Stimulated activated naive B cell treated with anti-CD40 and anti-IgM and Interleukin-4, amounts not matched to agents 10 μg/mL and 1 μg/mL and 100 μg/mL, for 72 hours (primary cell): ENCODE results near the gene GDPGP1.
"Not testable (repeated sequence)": the region's sequence is repeated elsewhere in the genome, so short reads cannot be mapped to it uniquely, and the experiment has no call there.

Experiments
- ATAC-seq, 2 donors: fragments of 150-1000 bp; cut with Tn5 transposase; replicated peaks; 2 replicates each; pipeline ENCODE4 v1.10.0; 2021; ENCODE audit warnings: moderate library complexity in 1 of 2
- DNase-seq: peaks from one replicate; pipeline ENCODE4 v3.0.0; 2021
- H3K27ac Mint-ChIP-seq: one replicate; pipeline ENCODE4 v1.8.0; 2022; ENCODE audit warnings: mild to moderate bottlenecking, mixed read lengths
- H3K27me3 Mint-ChIP-seq, 2 donors: one replicate each; pipeline ENCODE4 v1.8.0; 2022; ENCODE audit warnings: mixed read lengths in 2 of 2
- H3K36me3 Mint-ChIP-seq, 2 donors: one replicate each; pipeline ENCODE4 v1.8.0; 2022; ENCODE audit warnings: mixed read lengths in 2 of 2, mild to moderate bottlenecking in 1 of 2
- H3K4me1 Mint-ChIP-seq, 2 donors: one replicate each; pipeline ENCODE4 v1.8.0; 2022; ENCODE audit warnings: mixed read lengths in 2 of 2, mild to moderate bottlenecking in 1 of 2
- H3K4me3 Mint-ChIP-seq, 2 donors: one replicate each; pipeline ENCODE4 v1.8.0; 2022; ENCODE audit warnings: mild to moderate bottlenecking in 2 of 2, mixed read lengths in 2 of 2, moderate library complexity in 1 of 2
- H3K9me3 Mint-ChIP-seq, 2 donors: one replicate each; pipeline ENCODE4 v1.8.0; 2022; ENCODE audit warnings: mixed read lengths in 2 of 2, mild to moderate bottlenecking in 1 of 2

GDPGP1 gene

DNA sequence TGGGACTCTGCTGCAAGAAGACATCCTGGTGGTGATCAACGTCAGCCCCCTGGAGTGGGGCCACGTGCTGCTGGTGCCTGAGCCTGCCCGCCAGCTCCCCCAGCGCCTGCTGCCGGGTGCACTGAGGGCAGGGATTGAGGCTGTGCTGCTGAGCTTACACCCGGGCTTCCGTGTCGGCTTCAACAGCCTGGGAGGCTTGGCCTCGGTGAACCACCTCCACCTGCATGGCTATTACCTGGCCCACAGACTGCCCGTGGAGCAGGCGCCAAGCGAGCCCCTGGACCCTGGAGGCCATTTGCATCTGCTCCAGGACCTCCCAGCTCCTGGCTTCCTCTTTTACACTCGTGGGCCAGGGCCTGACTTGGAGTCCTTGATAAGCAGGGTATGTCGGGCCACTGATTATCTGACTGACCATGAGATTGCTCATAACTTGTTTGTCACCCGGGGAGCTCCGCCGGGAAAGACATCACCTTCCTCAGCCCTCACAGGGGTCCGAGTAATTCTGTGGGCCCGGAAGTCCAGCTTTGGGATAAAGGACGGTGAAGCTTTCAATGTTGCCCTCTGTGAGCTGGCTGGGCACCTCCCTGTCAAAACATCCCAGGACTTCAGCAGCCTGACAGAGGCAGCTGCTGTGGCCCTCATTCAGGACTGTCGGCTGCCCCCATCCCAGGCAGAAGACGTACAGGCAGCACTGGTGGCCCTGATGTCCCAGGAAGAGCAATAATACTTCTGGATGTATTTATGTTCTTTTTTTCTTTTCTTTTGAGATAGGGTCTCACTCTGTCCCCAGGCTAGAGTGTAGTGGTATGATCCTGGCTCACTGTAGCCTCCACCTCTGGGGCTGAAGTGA, 7.6 kb downstream of the GDPGP1 start:
- Mint-ChIP-seq H3K36me3 (peaks cover 24% of the 10 kb centered on the region in 2 donors), H3K9me3 (no peaks in the 10 kb centered on the region), H3K27ac (peak overlapping the region; percentile 51), H3K4me3 (no peak overlapping the region), H3K4me1 (peaks cover 5 to 6% of the 10 kb centered on the region in 2 donors), H3K27me3 (no peaks in the 10 kb centered on the region)
- DNase-seq (no peak), ATAC-seq (no peak)

DNA sequence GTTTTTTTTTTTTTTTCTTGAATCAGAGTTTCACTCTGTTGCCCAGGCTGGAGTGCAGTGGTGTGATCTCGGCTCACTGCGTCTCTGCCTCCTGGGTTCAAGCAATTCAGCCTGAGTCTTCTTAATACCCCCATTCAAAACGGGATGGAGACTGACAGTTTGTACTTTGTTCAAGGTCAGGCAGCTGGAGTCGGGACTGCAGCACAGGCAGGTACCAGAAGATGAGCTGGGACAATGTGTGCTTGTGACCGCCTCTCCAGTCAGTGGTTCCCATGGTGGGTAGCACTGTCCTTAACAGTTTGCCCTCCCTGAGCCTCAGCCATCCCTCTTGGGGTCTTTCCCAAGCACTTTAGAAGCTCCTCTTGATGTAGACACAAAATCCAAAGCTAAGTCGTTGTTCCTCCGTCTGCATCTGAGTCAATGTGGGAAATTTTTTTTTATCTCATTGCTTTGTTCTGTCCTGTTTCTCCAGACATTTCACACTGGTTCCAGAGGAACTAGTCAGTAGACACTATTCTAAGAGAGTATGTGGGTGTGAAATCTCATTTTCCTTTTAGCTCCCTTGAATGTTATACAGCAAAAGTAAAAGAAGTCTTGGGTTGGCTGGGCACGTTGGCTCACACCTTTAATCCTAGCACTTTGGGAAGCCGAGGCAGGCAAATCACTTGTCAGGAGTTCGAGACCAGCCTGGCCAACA, 10.1 kb downstream of the GDPGP1 start:
- no peak overlapping the region for H3K27ac Mint-ChIP-seq
- no peaks in the 10 kb centered on the region for H3K9me3 Mint-ChIP-seq
- ATAC-seq (no peak), DNase-seq (no peak)
- H3K4me3 Mint-ChIP-seq: no peak overlapping the region
- H3K4me1 Mint-ChIP-seq: peaks cover 5 to 7% of the 10 kb centered on the region in 2 donors
- peaks cover 13 to 15% of the 10 kb centered on the region in 2 donors for H3K36me3 Mint-ChIP-seq
- H3K27me3 Mint-ChIP-seq: no peaks in the 10 kb centered on the region

DNA sequence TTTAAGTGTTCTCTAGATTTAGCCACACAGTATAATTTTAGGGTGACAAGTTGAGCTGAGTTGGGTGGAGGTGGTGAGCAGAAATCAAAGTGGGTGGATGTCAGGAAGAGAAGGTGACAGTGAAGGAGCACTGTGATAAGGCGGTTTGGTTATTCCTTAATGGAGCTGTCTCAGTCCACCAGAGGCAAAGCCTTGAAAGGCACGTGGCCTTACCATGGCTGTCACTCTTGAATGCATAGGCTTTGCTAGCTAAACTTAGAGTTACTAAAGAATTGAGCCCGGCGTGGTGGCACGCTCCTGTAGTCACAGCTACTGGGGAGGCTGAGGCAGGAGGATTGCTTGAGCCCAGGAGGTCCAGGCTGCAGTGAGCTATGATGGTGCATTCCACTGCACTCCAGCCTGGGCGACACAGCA, 14.8 kb downstream of the GDPGP1 start:
- peak overlapping the region; percentile 33 for H3K27ac Mint-ChIP-seq
- no peaks in the 10 kb centered on the region for H3K9me3 Mint-ChIP-seq
- DNase-seq: no peak

DNA sequence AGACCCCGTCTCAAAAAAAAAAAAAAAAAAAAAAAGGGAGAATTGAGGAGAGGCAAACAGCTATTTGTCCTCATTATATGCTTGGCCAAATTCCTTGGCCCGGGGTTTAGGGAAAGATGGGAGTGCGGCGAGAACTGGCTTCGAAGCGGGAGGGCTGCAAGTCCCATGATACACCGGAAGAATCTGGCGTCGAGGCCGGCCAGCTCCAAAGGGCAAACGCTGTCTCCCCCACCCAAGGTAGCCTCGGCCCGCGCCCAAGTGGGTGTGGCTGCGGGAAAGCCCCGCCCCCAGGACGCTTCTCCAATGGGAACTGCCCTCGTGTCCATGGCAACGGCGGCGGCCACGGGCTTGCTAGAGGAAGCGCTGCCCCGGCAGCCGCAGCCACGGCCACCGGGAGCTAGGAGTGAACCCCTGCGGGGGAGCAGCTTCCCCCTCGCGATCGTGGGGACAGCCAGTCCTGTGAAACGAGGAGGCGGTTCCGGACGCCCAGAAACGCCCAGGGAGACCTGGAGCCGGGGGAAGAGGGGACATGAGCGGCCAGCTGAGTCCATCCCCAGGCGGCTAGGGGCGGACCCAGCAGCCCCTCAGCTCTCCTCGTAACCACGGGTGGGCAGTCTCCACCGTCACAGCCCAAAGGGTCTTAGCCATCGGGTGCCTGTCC, 15.3 kb downstream of the GDPGP1 start, which contains the start of gene TTLL13:
Gene TTLL13 (plus strand): TSS at position 354 of the 661 bp plus-strand sequence. CDS start 1,075 bp downstream, outside the sequence.
- H3K9me3 Mint-ChIP-seq: no peaks in the 10 kb centered on the region
- H3K4me3 Mint-ChIP-seq: peak within 1 kb of the TSS; percentile 83 to 85
- peak; percentile 58 for DNase-seq
- no peaks in the 10 kb centered on the region for H3K27me3 Mint-ChIP-seq
- H3K4me1 Mint-ChIP-seq: peaks cover 5 to 20% of the 10 kb centered on the region in 2 donors
- ATAC-seq: peak; percentile 89 to 90
- peak within 1 kb of the TSS; percentile 33 for H3K27ac Mint-ChIP-seq
- no peaks in the 10 kb centered on the region for H3K36me3 Mint-ChIP-seq

More for the DNA sequence above, 14.8 kb downstream of the GDPGP1 start:
- peak in 1 of 2 donors; percentile 24 for ATAC-seq
- Mint-ChIP-seq H3K4me1 (peaks cover 5 to 20% of the 10 kb centered on the region in 2 donors), H3K27me3 (no peaks in the 10 kb centered on the region), H3K36me3 (peaks cover 0 to 3% of the 10 kb centered on the region in 2 donors), H3K4me3 (peak overlapping the region; percentile 83 to 85)

DNA sequence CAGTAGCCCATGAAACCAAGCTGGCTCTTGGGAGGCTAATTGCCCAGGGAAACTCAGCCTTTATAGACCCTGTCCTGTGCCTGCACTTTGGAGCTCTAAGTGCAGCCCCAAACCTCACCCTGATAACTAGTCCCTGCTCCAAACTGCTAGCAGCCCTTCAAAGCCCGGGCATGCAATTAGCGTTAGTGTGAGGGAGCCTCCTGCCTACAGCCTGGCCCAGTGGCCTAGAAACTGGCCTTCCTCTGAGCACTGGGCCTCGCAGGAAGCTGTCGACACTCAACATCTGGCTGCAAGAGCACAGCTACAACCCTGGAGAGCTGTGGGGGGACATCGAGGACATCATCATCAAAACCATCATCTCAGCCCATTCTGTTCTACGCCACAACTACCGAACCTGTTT, 23.8 kb downstream of the GDPGP1 start:
- no peaks in the 10 kb centered on the region for H3K4me1 Mint-ChIP-seq
- no peak overlapping the region for H3K4me3 Mint-ChIP-seq
- H3K27ac Mint-ChIP-seq: no peak overlapping the region
- DNase-seq: no peak
- peaks cover 1 to 11% of the 10 kb centered on the region in 2 donors for H3K36me3 Mint-ChIP-seq
- ATAC-seq: no peak
- H3K27me3 Mint-ChIP-seq: no peaks in the 10 kb centered on the region
- no peaks in the 10 kb centered on the region for H3K9me3 Mint-ChIP-seq

DNA sequence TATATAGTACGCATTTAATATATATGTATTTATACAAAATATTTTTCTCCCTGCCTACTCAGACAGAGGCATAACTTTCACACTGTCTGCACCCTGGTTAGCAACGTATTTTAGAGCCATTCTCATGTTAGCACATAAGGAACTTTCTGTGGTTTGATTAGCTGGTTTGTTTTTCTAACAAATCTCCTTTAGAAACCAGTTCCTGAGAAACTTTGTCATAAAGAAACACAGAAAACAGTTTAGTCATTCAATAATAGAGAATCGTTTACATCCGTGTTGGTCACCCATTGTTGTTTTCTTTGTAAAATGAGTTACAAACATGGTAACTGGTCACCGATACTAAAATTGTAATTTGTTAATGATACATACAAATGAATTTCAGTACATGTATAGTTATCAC, 25.5 kb downstream of the GDPGP1 start:
- Mint-ChIP-seq H3K4me1 (peaks cover 8 to 10% of the 10 kb centered on the region in 2 donors), H3K9me3 (no peaks in the 10 kb centered on the region), H3K36me3 (peaks cover 1 to 12% of the 10 kb centered on the region in 2 donors), H3K27ac (no peak overlapping the region), H3K27me3 (no peaks in the 10 kb centered on the region), H3K4me3 (no peak overlapping the region)
- DNase-seq: no peak
- no peak for ATAC-seq

DNA sequence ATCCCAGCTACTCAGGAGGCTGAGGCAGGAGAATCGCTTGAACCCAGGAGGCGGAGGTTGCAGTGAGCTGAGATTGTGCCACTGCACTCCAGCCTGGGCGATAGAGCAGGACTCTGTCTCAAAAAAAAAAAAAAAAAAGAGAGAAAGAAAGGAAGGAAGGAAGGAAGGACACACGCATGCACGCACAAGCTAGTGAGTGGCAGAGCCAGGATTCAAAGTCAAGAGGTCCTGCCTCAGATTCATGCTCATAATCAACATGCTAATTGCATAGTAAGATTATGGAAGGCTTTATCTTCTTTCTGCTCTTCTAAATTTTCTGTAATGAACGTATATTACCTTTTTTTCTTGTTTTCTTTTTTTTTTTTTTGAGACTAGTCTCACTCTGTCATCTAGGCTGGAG, 26.7 kb downstream of the GDPGP1 start:
- H3K36me3 Mint-ChIP-seq, H3K9me3 Mint-ChIP-seq, DNase-seq, H3K27ac Mint-ChIP-seq, H3K27me3 Mint-ChIP-seq, H3K4me3 Mint-ChIP-seq, ATAC-seq: not testable (repeated sequence)
- H3K4me1 Mint-ChIP-seq: peaks cover 8 to 17% of the 10 kb centered on the region in 2 donors

DNA sequence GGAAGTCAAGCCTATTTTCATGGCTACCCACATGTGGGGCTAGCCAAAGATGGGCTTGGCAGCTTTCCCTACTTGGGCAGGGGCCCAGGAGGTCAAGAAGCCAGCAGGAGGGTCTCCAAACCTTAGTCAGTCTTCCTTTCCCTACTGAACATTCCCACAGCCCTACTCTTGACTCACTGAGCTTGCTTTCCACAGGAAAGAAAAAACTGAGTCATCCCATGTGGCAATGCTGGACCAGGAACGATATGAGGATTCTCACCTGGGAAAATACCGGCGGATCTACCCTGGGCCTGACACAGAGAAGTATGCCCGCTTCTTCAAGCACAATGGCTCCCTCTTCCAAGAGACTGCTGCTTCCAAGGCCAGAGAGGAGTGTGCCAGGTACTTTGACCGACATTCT, 27.8 kb downstream of the GDPGP1 start:
- H3K4me1 Mint-ChIP-seq: peaks cover 8 to 18% of the 10 kb centered on the region in 2 donors
- DNase-seq (no peak), ATAC-seq (no peak)
- H3K4me3 Mint-ChIP-seq: no peak overlapping the region
- peaks cover 3 to 12% of the 10 kb centered on the region in 2 donors for H3K36me3 Mint-ChIP-seq
- H3K9me3 Mint-ChIP-seq: no peaks in the 10 kb centered on the region
- H3K27ac Mint-ChIP-seq: no peak overlapping the region
- H3K27me3 Mint-ChIP-seq: no peaks in the 10 kb centered on the region

DNA sequence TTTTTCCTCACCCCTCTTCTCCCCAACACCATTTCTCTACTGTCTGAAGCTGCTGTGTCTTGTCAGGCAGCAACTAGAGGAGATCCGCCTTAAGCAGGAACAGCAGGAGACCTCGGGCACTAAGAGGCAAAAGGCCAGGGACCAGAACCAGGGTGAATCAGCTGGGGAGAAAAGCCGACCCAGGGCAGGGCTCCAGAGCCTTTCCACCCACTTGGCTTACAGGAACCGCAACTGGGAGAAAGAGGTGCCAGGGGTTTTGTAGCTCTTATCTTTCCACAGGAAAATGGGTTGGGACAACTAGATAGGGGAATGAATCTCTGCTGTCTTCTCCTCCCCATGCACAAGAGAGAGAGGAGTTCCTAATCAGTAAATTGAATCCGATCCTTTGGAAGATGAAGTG, 28.4 kb downstream of the GDPGP1 start:
- ATAC-seq: no peak
- Mint-ChIP-seq H3K36me3 (peaks cover 3 to 16% of the 10 kb centered on the region in 2 donors), H3K27me3 (no peaks in the 10 kb centered on the region), H3K4me3 (no peak overlapping the region), H3K4me1 (peaks cover 8 to 24% of the 10 kb centered on the region in 2 donors), H3K9me3 (no peaks in the 10 kb centered on the region), H3K27ac (no peak overlapping the region)
- DNase-seq: no peak

DNA sequence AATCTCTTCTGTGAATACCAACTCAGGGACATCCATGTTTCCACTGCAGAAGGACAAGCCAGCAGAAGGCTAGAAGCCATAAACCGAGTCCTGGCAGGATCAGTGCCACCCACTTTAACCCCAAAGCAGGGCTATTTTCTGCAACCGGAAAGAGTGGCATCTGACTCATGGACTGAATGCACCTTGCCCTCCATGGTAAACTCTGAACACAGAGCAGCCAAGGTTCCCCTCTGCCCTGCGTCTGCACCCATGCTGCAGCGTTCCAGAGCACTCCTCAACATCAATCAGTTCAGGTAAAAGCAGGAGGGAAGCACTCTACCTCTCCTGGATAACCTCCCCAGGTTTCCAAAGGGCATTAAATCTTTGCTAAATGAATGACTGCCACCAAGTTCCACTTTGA, 30.7 kb downstream of the GDPGP1 start:
- DNase-seq: no peak
- H3K27me3 Mint-ChIP-seq: no peaks in the 10 kb centered on the region
- ATAC-seq: peak in 1 of 2 donors; percentile 14
- no peaks in the 10 kb centered on the region for H3K9me3 Mint-ChIP-seq
- H3K4me1 Mint-ChIP-seq: peaks cover 16 to 41% of the 10 kb centered on the region in 2 donors
- H3K4me3 Mint-ChIP-seq: peak overlapping the region; percentile 94 to 99
- H3K27ac Mint-ChIP-seq: peak overlapping the region; percentile 99
- peaks cover 13 to 27% of the 10 kb centered on the region in 2 donors for H3K36me3 Mint-ChIP-seq

DNA sequence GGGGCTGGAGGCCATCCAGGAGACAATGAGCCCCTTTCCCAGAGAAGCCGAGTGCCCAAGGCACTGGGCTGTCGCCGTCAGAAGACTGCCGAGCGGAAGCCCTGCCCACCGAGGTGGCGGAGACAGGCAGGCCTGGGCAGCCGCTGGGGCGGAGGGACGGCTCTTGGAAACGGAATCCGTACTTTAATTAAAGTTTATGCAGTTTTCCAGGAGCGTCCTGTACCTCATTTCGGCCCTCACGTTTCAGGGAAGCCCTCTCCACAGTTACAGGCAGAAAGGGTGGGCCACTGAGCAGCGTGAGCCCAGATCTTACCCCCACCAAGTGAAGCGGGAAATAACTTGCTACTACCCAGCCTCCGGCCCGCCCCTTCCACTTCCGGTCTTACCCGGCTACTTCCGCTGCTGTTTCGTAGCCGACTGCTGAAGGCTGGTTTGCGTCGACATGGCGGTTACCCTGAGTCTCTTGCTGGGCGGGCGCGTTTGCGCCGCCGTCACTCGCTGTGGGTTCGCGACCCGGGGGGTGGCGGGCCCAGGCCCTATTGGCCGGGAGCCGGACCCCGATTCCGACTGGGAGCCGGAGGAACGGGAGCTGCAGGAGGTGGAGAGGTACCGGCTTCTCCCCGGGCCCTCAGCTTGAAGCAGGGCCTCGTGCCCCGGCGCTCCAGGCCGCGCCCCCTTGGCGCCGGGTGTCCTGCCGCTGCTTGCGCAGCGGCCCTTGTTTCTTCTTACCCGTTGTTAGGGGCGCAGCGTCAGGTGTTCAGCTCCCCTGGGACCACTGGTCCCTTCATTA, 31.5 kb downstream of the GDPGP1 start, which contains the start of gene NGRN:
Gene NGRN (plus strand): TSS at position 402 of the 790 bp plus-strand sequence. CDS start 41 bp downstream, at position 443.
- ATAC-seq (peak; percentile 94 to 96), DNase-seq (peak; percentile 89)
- Mint-ChIP-seq H3K4me1 (peaks cover 22 to 49% of the 10 kb centered on the region in 2 donors), H3K9me3 (no peaks in the 10 kb centered on the region), H3K4me3 (peak within 1 kb of the TSS; percentile 94 to 99), H3K27me3 (no peaks in the 10 kb centered on the region), H3K36me3 (peaks cover 20 to 35% of the 10 kb centered on the region in 2 donors), H3K27ac (peak within 1 kb of the TSS; percentile 99)

DNA sequence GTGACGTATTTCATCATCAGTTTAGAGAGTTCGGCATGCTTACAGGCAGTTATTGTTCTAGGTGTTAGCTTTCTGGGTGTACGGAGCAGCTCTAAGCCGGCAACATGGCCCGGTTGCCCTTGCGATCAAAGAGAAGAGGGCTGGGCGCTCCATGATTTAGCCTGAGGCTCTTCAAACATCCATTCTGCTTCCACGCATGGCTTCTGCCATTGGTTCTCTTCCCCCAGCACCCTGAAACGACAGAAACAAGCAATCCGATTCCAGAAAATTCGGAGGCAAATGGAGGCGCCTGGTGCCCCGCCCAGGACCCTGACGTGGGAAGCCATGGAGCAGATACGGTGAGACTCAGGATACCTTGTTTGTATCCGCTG, 32.0 kb downstream of the GDPGP1 start:
- DNase-seq (no peak), ATAC-seq (peak; percentile 20 to 27)
- peaks cover 25 to 41% of the 10 kb centered on the region in 2 donors for H3K36me3 Mint-ChIP-seq
- H3K9me3 Mint-ChIP-seq: no peaks in the 10 kb centered on the region
- no peaks in the 10 kb centered on the region for H3K27me3 Mint-ChIP-seq
- peak overlapping the region; percentile 94 to 99 for H3K4me3 Mint-ChIP-seq
- peak overlapping the region; percentile 99 for H3K27ac Mint-ChIP-seq
- H3K4me1 Mint-ChIP-seq: peaks cover 23 to 51% of the 10 kb centered on the region in 2 donors

DNA sequence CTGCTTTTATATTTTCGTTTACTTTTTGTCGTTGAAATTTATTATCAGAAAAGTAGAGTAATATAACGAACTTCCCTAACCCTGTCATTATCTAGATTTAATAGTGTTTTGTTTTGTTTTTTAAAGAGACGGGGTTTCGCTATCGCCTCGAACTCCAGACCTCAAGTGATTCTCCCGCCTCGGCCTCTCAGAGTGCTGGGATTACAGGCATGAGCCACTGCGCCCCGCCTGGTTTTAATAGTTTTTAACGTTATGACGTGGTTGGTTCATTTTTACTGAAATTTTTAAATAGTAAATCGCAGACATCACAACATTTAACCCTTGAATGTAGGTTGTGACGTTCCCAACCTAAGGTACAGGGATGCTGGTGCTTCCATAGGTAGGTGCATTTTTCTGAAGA, 32.5 kb downstream of the GDPGP1 start:
- ATAC-seq (no peak), DNase-seq (no peak)
- Mint-ChIP-seq H3K4me3 (peak overlapping the region; percentile 94 to 99), H3K27ac (peak overlapping the region; percentile 99), H3K9me3 (no peaks in the 10 kb centered on the region), H3K36me3 (peaks cover 29 to 43% of the 10 kb centered on the region in 2 donors), H3K4me1 (peaks cover 26 to 55% of the 10 kb centered on the region in 2 donors), H3K27me3 (no peaks in the 10 kb centered on the region)
